Liver (tissue), 9 donors: ENCODE results near the gene RYR1. TPM values are rescaled to one million over a fixed set of nuclear protein-coding genes. Genes with fewer than 3 reads are reported as not detected.

Source experiments
- DNase-seq: peaks from one replicate; pipeline ENCODE4 v3.0.0-alpha.2; 2017; ENCODE audit warnings: low spot score
- H3K27ac ChIP-seq, 2 donors: one replicate each; pipeline ENCODE4 v1.7.0; 2013; ENCODE audit warnings: inconsistent platforms in 2 of 2, low read length in 2 of 2, control low read depth in 1 of 2, low read depth in 1 of 2, mild to moderate bottlenecking in 1 of 2
- H3K27me3 ChIP-seq, 4 donors: one replicate each; pipeline versions ENCODE4 v1.6.1 to v1.7.0; 2013; ENCODE audit warnings: low read length in 3 of 4, inconsistent platforms in 1 of 4, mild to moderate bottlenecking in 1 of 4, moderate library complexity in 1 of 4; ENCODE audit not compliant: control insufficient read depth in 4 of 4, insufficient read depth in 4 of 4
- H3K36me3 ChIP-seq, 4 donors: one replicate each; pipeline versions ENCODE4 v1.6.1 to v1.7.0; 2013; ENCODE audit warnings: low read length in 3 of 4, mild to moderate bottlenecking in 3 of 4, low read depth in 1 of 4, moderate library complexity in 1 of 4; ENCODE audit not compliant: control insufficient read depth in 4 of 4, insufficient read depth in 3 of 4
- H3K4me1 ChIP-seq, 4 donors: one replicate each; pipeline versions ENCODE4 v1.6.1 to v1.7.0; 2013; ENCODE audit warnings: low read length in 3 of 4, mild to moderate bottlenecking in 3 of 4, moderate library complexity in 1 of 4; ENCODE audit not compliant: control insufficient read depth in 4 of 4, insufficient read depth in 4 of 4
- H3K4me3 ChIP-seq, 3 donors: one replicate each; pipeline versions ENCODE4 v1.6.1 to v1.7.0; 2013; ENCODE audit warnings: low read length in 3 of 3, control low read depth in 1 of 3, low read depth in 1 of 3, mild to moderate bottlenecking in 1 of 3
- H3K9ac ChIP-seq, 2 donors: one replicate each; pipeline ENCODE4 v1.7.0; 2013; ENCODE audit warnings: low read length in 2 of 2, mild to moderate bottlenecking in 2 of 2, moderate library complexity in 2 of 2, control low read depth in 1 of 2, low read depth in 1 of 2
- H3K9me3 ChIP-seq, 4 donors: one replicate each; pipeline versions ENCODE4 v1.6.1 to v1.7.0; 2013; ENCODE audit warnings: low read length in 3 of 4; ENCODE audit not compliant: control insufficient read depth in 4 of 4
- ATF3 ChIP-seq: IDR thresholded peaks from 2 replicates; pipeline ENCODE4 v1.6.1; 2016; ENCODE audit warnings: antibody characterized with exemption
- CTCF ChIP-seq: fragments of 150-350 bp; IDR thresholded peaks from 2 replicates; pipeline ENCODE4 v1.5.1; 2017; ENCODE audit warnings: improper control_type of control experiment, low read depth, low read length; ENCODE audit not compliant: missing input control
- EGR1 ChIP-seq, 2 donors: IDR thresholded peaks; 2 replicates each; pipeline ENCODE4 v1.6.1; 2016 to 2018; ENCODE audit warnings: antibody characterized with exemption in 2 of 2, low read depth in 2 of 2
- FOXA1 ChIP-seq: IDR thresholded peaks from 2 replicates; pipeline ENCODE4 v1.6.1; 2016; ENCODE audit warnings: antibody characterized with exemption
- HNF4A ChIP-seq, 2 donors: conservative IDR thresholded peaks; 2 replicates each; pipeline ENCODE4 v1.6.1; 2016; ENCODE audit warnings: antibody characterized with exemption in 2 of 2, mild to moderate bottlenecking in 2 of 2
- HNF4G ChIP-seq: IDR thresholded peaks from 2 replicates; pipeline ENCODE4 v1.6.1; 2016; ENCODE audit warnings: antibody characterized with exemption
- JUND ChIP-seq, 2 donors: IDR thresholded peaks; 2 replicates each; pipeline ENCODE4 v1.6.1; 2016; ENCODE audit warnings: antibody characterized with exemption in 2 of 2
- NR2F2 ChIP-seq: IDR thresholded peaks from 2 replicates; pipeline ENCODE4 v1.6.1; 2016; ENCODE audit warnings: antibody characterized with exemption
- RAD21 ChIP-seq, 2 donors: IDR thresholded peaks; 2 replicates each; pipeline ENCODE4 v1.6.1; 2016; ENCODE audit warnings: antibody characterized with exemption in 2 of 2, mild to moderate bottlenecking in 2 of 2
- REST ChIP-seq: IDR thresholded peaks from 2 replicates; pipeline ENCODE4 v1.6.1; 2016; ENCODE audit warnings: antibody characterized with exemption, mild to moderate bottlenecking
- RXRA ChIP-seq, 2 donors: IDR thresholded peaks; 2 replicates each; pipeline ENCODE4 v1.6.1; 2017 to 2018; ENCODE audit warnings: antibody characterized with exemption in 2 of 2, mild to moderate bottlenecking in 1 of 2
- TAF1 ChIP-seq: conservative IDR thresholded peaks from 2 replicates; pipeline ENCODE4 v1.6.1; 2016; ENCODE audit warnings: antibody characterized with exemption, mild to moderate bottlenecking
- YY1 ChIP-seq: IDR thresholded peaks from 2 replicates; pipeline ENCODE4 v1.6.1; 2016; ENCODE audit warnings: antibody characterized with exemption, mild to moderate bottlenecking
- ZBTB33 ChIP-seq: IDR thresholded peaks from 2 replicates; pipeline ENCODE4 v1.6.1; 2016; ENCODE audit warnings: antibody characterized with exemption
- WGBS: extraction: QIAGEN DNeasy Blood & Tissue Kit; methylation state at CpG from one replicate; pipeline ENCODE4 v1.1.7; 2013; 5-methylcytosine and 5-hydroxymethylcytosine counted together
- polyA plus RNA-seq, 2 donors: library from polyadenylated mRNA; stranded (reverse) in 1 of 2; unstranded in 1 of 2; fragments of 200-250 nt in 1 of 2; fragments of >200 nt in 1 of 2; fragmentation: Nextera tagmentation in 1 of 2; extraction: Ambion mirVana in 1 of 2; gene quantifications; one replicate each; pipeline versions ENCODE4 v1.2.1 to v1.2.3, GENCODE V29; 2013 to 2015
- total RNA-seq, 2 donors: library from RNA; depleted of rRNA; stranded (reverse); fragments of >200 nt; gene quantifications; one replicate each; pipeline ENCODE4 v1.2.3, GENCODE V29; 2014
- TF ChIP-seq, protein P1 (sequence below): IDR thresholded peaks from 2 replicates; pipeline ENCODE4 v1.6.1; 2016; ENCODE audit warnings: antibody characterized with exemption
- donor health status: healthy.
- donor health status: healthy.
- donor health status: healthy.
- donor health status: healthy.
- donor health status: healthy.

Gene RYR1
- total and polyA plus RNA-seq, 4 donors, result 0.01 to 0.70 (median 0.29) TPM

- TF ChIP-seq, protein P1, sequence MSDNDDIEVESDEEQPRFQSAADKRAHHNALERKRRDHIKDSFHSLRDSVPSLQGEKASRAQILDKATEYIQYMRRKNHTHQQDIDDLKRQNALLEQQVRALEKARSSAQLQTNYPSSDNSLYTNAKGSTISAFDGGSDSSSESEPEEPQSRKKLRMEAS, result no peak
- no peak for TF ChIP-seq NR2F2
- TF ChIP-seq RAD21 (IDR thresholded peaks at IDR 0.05), result no peak
- no peak for TF ChIP-seq YY1
- no peak for TF ChIP-seq HNF4G
- no peak for TF ChIP-seq ZBTB33
- no peak for TF ChIP-seq JUND (IDR thresholded peaks at IDR 0.05)
- TF ChIP-seq TAF1, result no peak
- TF ChIP-seq RXRA (IDR thresholded peaks at IDR 0.05), result no peak
- TF ChIP-seq CTCF, result no peak
- TF ChIP-seq ATF3, result no peak
- TF ChIP-seq HNF4A (conservative IDR thresholded peaks at IDR 0.05), result no peak
- no peak for TF ChIP-seq REST
- TF ChIP-seq EGR1 (IDR thresholded peaks at IDR 0.05; ENCODE audit: low read depth in 2 of 2), result no peak
- no peak overlapping the region for H3K9ac ChIP-seq
- no peaks in the 10 kb centered on the region for H3K9me3 ChIP-seq
- no peaks in the 10 kb centered on the region for H3K36me3 ChIP-seq
- no peak overlapping the region for H3K27ac ChIP-seq
- no peak for DNase-seq
- H3K27me3 ChIP-seq, result no peaks in the 10 kb centered on the region
- WGBS, result 72% methylated on average over 6 of the region's 6 CpGs
- no peaks in the 10 kb centered on the region for H3K4me1 ChIP-seq
- H3K4me3 ChIP-seq, result no peak overlapping the region
Observed at GRCh38 chr19:38592940-38593339, 159.4 kb downstream of the RYR1 start.

DNA sequence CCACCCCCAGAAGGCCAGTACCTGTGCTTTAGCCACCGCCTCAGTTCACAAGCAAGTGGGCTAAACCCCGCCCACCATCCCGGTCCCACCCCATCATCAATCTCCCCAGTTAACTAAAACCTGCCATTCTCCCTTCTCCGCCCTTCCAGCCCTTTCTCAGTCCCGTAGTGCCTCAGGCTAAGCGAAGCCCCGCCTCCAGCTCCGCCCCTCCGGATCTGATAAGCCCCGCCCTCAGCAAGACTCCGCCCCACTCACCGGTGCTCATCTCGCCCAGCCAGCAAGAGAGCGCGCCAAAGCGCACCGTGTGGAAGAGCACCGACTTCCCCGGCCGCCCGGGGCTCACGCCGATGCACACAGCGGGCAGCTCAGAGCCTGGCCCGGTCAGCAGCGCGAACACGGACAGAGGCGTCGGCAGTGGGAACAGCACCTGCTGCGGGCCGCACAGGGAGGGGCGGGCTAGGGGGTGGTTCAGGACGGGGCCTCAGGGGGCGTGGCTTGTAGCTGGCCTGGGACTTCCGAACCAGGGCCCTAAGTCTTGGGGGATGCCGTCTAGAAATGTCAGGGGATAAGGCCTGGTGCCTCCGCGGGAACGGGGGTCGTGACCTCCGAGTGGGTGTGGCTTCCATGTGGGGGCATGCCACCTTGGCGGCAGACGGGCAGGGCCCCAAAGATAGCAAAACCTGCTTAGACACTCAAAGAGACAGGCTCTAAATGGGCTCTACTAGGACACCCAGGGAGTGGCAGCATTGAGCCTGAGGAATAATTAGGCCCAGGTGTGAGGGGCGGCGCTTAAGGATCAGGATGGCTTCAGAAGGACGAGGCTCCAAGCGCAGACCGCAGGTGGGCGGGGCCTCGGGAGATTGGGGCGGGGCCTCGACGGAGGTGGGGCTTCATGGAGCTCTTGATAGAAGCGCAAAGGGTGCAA, 162.8 kb downstream of the RYR1 start:
- no peaks in the 10 kb centered on the region for H3K9me3 ChIP-seq
- H3K27me3 ChIP-seq, result no peaks in the 10 kb centered on the region
- 25% methylated on average over 55 of the region's 55 CpGs for WGBS
- H3K4me3 ChIP-seq, result no peak overlapping the region
- peak; percentile 82 for DNase-seq
- no peak overlapping the region for H3K27ac ChIP-seq
- TF ChIP-seq EGR1 (IDR thresholded peaks at IDR 0.05; ENCODE audit: low read depth in 2 of 2) (no peak), RAD21 (IDR thresholded peaks at IDR 0.05) (no peak), FOXA1 (no peak)
- no peaks in the 10 kb centered on the region for H3K4me1 ChIP-seq
- H3K36me3 ChIP-seq, result no peaks in the 10 kb centered on the region
- H3K9ac ChIP-seq, result no peak overlapping the region
